GM12878 (cell line): Measurements from ENCODE around the gene CCDC14.

Experiments used
- BHLHE40 ChIP-seq, 2 experiments: fragments of 450-650 bp in 1 of 2; IDR thresholded peaks; 2 replicates each; pipeline ENCODE4 v1.6.1; 2011 to 2017; ENCODE audit warnings: low read depth in 2 of 2, borderline replicate concordance in 1 of 2, improper control_type of control experiment in 1 of 2, low read length in 1 of 2, mild to moderate bottlenecking in 1 of 2
- CHD4 ChIP-seq: fragments of 200-600 bp; sonication (generic); IDR thresholded peaks from 2 replicates; pipeline ENCODE4 v1.6.1; 2016; ENCODE audit warnings: mild to moderate bottlenecking
- CREB1 ChIP-seq: IDR thresholded peaks from 2 replicates; pipeline ENCODE4 v1.6.1; 2012; ENCODE audit warnings: low read depth, mild to moderate bottlenecking, inconsistent platforms
- CTCF ChIP-seq, 3 experiments: IDR thresholded peaks in 2 of 3; conservative IDR thresholded peaks in 1 of 3; 2 replicates each; pipeline ENCODE4 v1.5.1; 2011; ENCODE audit warnings: low read depth in 3 of 3, low read length in 3 of 3, mild to moderate bottlenecking in 3 of 3, control low read depth in 2 of 3, moderate library complexity in 2 of 3, inconsistent platforms in 1 of 3, mixed read lengths in 1 of 3; ENCODE audit not compliant: control insufficient read depth in 2 of 3, insufficient read depth in 1 of 3; ENCODE audit errors: extremely low read depth in 1 of 3
- JUNB ChIP-seq: IDR thresholded peaks from 2 replicates; pipeline ENCODE4 v1.6.1; 2016; ENCODE audit warnings: antibody characterized with exemption, mild to moderate bottlenecking
- SIN3A ChIP-seq: IDR thresholded peaks from 2 replicates; pipeline ENCODE4 v1.6.1; 2012; ENCODE audit warnings: low read depth, low read length, improper control_type of control experiment
- ZBED1 ChIP-seq: IDR thresholded peaks from 2 replicates; pipeline ENCODE4 v1.6.1; 2016; ENCODE audit warnings: borderline replicate concordance
- TF ChIP-seq, protein P1 (sequence below): IDR thresholded peaks from 2 replicates; pipeline ENCODE4 v1.6.1; 2012; ENCODE audit warnings: improper control_type of control experiment, low read depth, low read length; ENCODE audit not compliant: insufficient replicate concordance

- TF ChIP-seq JUNB (no peak), CHD4 (no peak), CTCF (IDR thresholded peaks at IDR 0.05 in 2 of 3, conservative IDR thresholded peaks at IDR 0.05 in 1 of 3; ENCODE audit: control insufficient read depth in 2 of 3, extremely low read depth in 1 of 3, insufficient read depth in 1 of 3, low read depth in 3 of 3, low read length in 3 of 3) (no peak), ZBED1 (no peak), SIN3A (no peak), CREB1 (no peak), BHLHE40 (IDR thresholded peaks at IDR 0.05; ENCODE audit: borderline replicate concordance in 1 of 2, low read depth in 2 of 2, low read length in 1 of 2) (no peak)
- TF ChIP-seq, protein P1, sequence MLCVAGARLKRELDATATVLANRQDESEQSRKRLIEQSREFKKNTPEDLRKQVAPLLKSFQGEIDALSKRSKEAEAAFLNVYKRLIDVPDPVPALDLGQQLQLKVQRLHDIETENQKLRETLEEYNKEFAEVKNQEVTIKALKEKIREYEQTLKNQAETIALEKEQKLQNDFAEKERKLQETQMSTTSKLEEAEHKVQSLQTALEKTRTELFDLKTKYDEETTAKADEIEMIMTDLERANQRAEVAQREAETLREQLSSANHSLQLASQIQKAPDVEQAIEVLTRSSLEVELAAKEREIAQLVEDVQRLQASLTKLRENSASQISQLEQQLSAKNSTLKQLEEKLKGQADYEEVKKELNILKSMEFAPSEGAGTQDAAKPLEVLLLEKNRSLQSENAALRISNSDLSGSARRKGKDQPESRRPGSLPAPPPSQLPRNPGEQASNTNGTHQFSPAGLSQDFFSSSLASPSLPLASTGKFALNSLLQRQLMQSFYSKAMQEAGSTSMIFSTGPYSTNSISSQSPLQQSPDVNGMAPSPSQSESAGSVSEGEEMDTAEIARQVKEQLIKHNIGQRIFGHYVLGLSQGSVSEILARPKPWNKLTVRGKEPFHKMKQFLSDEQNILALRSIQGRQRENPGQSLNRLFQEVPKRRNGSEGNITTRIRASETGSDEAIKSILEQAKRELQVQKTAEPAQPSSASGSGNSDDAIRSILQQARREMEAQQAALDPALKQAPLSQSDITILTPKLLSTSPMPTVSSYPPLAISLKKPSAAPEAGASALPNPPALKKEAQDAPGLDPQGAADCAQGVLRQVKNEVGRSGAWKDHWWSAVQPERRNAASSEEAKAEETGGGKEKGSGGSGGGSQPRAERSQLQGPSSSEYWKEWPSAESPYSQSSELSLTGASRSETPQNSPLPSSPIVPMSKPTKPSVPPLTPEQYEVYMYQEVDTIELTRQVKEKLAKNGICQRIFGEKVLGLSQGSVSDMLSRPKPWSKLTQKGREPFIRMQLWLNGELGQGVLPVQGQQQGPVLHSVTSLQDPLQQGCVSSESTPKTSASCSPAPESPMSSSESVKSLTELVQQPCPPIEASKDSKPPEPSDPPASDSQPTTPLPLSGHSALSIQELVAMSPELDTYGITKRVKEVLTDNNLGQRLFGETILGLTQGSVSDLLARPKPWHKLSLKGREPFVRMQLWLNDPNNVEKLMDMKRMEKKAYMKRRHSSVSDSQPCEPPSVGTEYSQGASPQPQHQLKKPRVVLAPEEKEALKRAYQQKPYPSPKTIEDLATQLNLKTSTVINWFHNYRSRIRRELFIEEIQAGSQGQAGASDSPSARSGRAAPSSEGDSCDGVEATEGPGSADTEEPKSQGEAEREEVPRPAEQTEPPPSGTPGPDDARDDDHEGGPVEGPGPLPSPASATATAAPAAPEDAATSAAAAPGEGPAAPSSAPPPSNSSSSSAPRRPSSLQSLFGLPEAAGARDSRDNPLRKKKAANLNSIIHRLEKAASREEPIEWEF = no peak
Observed at GRCh38 chr3:123993818-123994217, 32.8 kb upstream of the CCDC14 start.
